ENCODE results near the gene LRRK1.

The LRRK1 gene

GRCh38 chr15:101003706-101004105 lies 84.5 kb downstream of the LRRK1 start:
- Histone ChIP-seq H3K36me3 (ENCODE audit: control insufficient read depth in 1 of 2, insufficient read depth in 2 of 2, low read length in 2 of 2) (peaks cover 6 to 8% of the 10 kb centered on the region in 2 donors), H3K4me1 (ENCODE audit: control insufficient read depth in 1 of 2, insufficient read depth in 2 of 2, low read length in 2 of 2) (peaks cover 5 to 7% of the 10 kb centered on the region in 2 donors), H3K27ac (ENCODE audit: low read length) (no peak overlapping the region), H3K4me3 (ENCODE audit: low read depth in 1 of 2, low read length in 2 of 2) (no peak overlapping the region), H3K27me3 (ENCODE audit: low read depth, low read length) (no peaks in the 10 kb centered on the region), H3K9me3 (ENCODE audit: control insufficient read depth in 1 of 2, low read length in 2 of 2) (no peaks in the 10 kb centered on the region)

- H3K27me3 ChIP-seq (ENCODE audit: low read depth, low read length): no peaks in the 10 kb centered on the region
- no peaks in the 10 kb centered on the region for H3K9me3 ChIP-seq (ENCODE audit: control insufficient read depth in 1 of 2, low read length in 2 of 2)
- peaks cover 6 to 8% of the 10 kb centered on the region in 2 donors for H3K36me3 ChIP-seq (ENCODE audit: control insufficient read depth in 1 of 2, insufficient read depth in 2 of 2, low read length in 2 of 2)
- H3K27ac ChIP-seq (ENCODE audit: low read length): no peak overlapping the region
- peaks cover 5 to 7% of the 10 kb centered on the region in 2 donors for H3K4me1 ChIP-seq (ENCODE audit: control insufficient read depth in 1 of 2, insufficient read depth in 2 of 2, low read length in 2 of 2)
- no peak overlapping the region for H3K4me3 ChIP-seq (ENCODE audit: low read depth in 1 of 2, low read length in 2 of 2)
Observed at GRCh38 chr15:101004500-101004899, 85.3 kb downstream of the LRRK1 start.

GRCh38 chr15:101004986-101005747 lies 86.0 kb downstream of the LRRK1 start:
- Histone ChIP-seq H3K27ac (ENCODE audit: low read length) (no peak overlapping the region), H3K4me1 (ENCODE audit: control insufficient read depth in 1 of 2, insufficient read depth in 2 of 2, low read length in 2 of 2) (peaks cover 5 to 7% of the 10 kb centered on the region in 2 donors), H3K27me3 (ENCODE audit: low read depth, low read length) (no peaks in the 10 kb centered on the region), H3K9me3 (ENCODE audit: control insufficient read depth in 1 of 2, low read length in 2 of 2) (no peaks in the 10 kb centered on the region), H3K4me3 (ENCODE audit: low read depth in 1 of 2, low read length in 2 of 2) (no peak overlapping the region), H3K36me3 (ENCODE audit: control insufficient read depth in 1 of 2, insufficient read depth in 2 of 2, low read length in 2 of 2) (peaks cover 8 to 10% of the 10 kb centered on the region in 2 donors)

GRCh38 chr15:101006931-101007691 lies 88.0 kb downstream of the LRRK1 start:
- H3K36me3 ChIP-seq (ENCODE audit: control insufficient read depth in 1 of 2, insufficient read depth in 2 of 2, low read length in 2 of 2): peaks cover 0 to 19% of the 10 kb centered on the region in 2 donors
- no peak overlapping the region for H3K27ac ChIP-seq (ENCODE audit: low read length)
- peak overlapping the region; percentile 23 to 27 for H3K4me3 ChIP-seq (ENCODE audit: low read depth in 1 of 2, low read length in 2 of 2)
- peaks cover 5 to 7% of the 10 kb centered on the region in 2 donors for H3K4me1 ChIP-seq (ENCODE audit: control insufficient read depth in 1 of 2, insufficient read depth in 2 of 2, low read length in 2 of 2)
- H3K9me3 ChIP-seq (ENCODE audit: control insufficient read depth in 1 of 2, low read length in 2 of 2): no peaks in the 10 kb centered on the region
- no peaks in the 10 kb centered on the region for H3K27me3 ChIP-seq (ENCODE audit: low read depth, low read length)

- Histone ChIP-seq H3K4me3 (ENCODE audit: low read depth in 1 of 2, low read length in 2 of 2) (peak overlapping the region; percentile 52 to 53), H3K27ac (ENCODE audit: low read length) (no peak overlapping the region), H3K4me1 (ENCODE audit: control insufficient read depth in 1 of 2, insufficient read depth in 2 of 2, low read length in 2 of 2) (peaks cover 5 to 7% of the 10 kb centered on the region in 2 donors), H3K9me3 (ENCODE audit: control insufficient read depth in 1 of 2, low read length in 2 of 2) (no peaks in the 10 kb centered on the region), H3K36me3 (ENCODE audit: control insufficient read depth in 1 of 2, insufficient read depth in 2 of 2, low read length in 2 of 2) (peaks cover 0 to 26% of the 10 kb centered on the region in 2 donors), H3K27me3 (ENCODE audit: low read depth, low read length) (no peaks in the 10 kb centered on the region)
Observed at GRCh38 chr15:101008158-101009139, 89.3 kb downstream of the LRRK1 start.

GRCh38 chr15:101009176-101009575 lies 90.0 kb downstream of the LRRK1 start:
- Histone ChIP-seq H3K9me3 (ENCODE audit: control insufficient read depth in 1 of 2, low read length in 2 of 2) (no peaks in the 10 kb centered on the region), H3K36me3 (ENCODE audit: control insufficient read depth in 1 of 2, insufficient read depth in 2 of 2, low read length in 2 of 2) (peaks cover 0 to 26% of the 10 kb centered on the region in 2 donors), H3K4me1 (ENCODE audit: control insufficient read depth in 1 of 2, insufficient read depth in 2 of 2, low read length in 2 of 2) (peaks cover 5 to 7% of the 10 kb centered on the region in 2 donors), H3K27ac (ENCODE audit: low read length) (no peak overlapping the region), H3K4me3 (ENCODE audit: low read depth in 1 of 2, low read length in 2 of 2) (peak overlapping the region in 1 of 2 donors; percentile 52), H3K27me3 (ENCODE audit: low read depth, low read length) (no peaks in the 10 kb centered on the region)

- no peak overlapping the region for H3K4me3 ChIP-seq (ENCODE audit: low read depth in 1 of 2, low read length in 2 of 2)
- H3K27ac ChIP-seq (ENCODE audit: low read length): no peak overlapping the region
- H3K9me3 ChIP-seq (ENCODE audit: control insufficient read depth in 1 of 2, low read length in 2 of 2): no peaks in the 10 kb centered on the region
- H3K4me1 ChIP-seq (ENCODE audit: control insufficient read depth in 1 of 2, insufficient read depth in 2 of 2, low read length in 2 of 2): peaks cover 5 to 7% of the 10 kb centered on the region in 2 donors
- H3K27me3 ChIP-seq (ENCODE audit: low read depth, low read length): no peaks in the 10 kb centered on the region
- H3K36me3 ChIP-seq (ENCODE audit: control insufficient read depth in 1 of 2, insufficient read depth in 2 of 2, low read length in 2 of 2): peaks cover 6 to 21% of the 10 kb centered on the region in 2 donors
Observed at GRCh38 chr15:101010781-101011180, 91.6 kb downstream of the LRRK1 start.

- Histone ChIP-seq H3K4me3 (ENCODE audit: low read depth in 1 of 2, low read length in 2 of 2) (no peak overlapping the region), H3K9me3 (ENCODE audit: control insufficient read depth in 1 of 2, low read length in 2 of 2) (no peaks in the 10 kb centered on the region), H3K4me1 (ENCODE audit: control insufficient read depth in 1 of 2, insufficient read depth in 2 of 2, low read length in 2 of 2) (peaks cover 0 to 1% of the 10 kb centered on the region in 2 donors), H3K27me3 (ENCODE audit: low read depth, low read length) (no peaks in the 10 kb centered on the region), H3K27ac (ENCODE audit: low read length) (no peak overlapping the region), H3K36me3 (ENCODE audit: control insufficient read depth in 1 of 2, insufficient read depth in 2 of 2, low read length in 2 of 2) (peaks cover 6 to 21% of the 10 kb centered on the region in 2 donors)
Observed at GRCh38 chr15:101012326-101013200, 93.4 kb downstream of the LRRK1 start.

GRCh38 chr15:101013201-101013550 lies 94.0 kb downstream of the LRRK1 start:
- Histone ChIP-seq H3K27ac (ENCODE audit: low read length) (no peak overlapping the region), H3K4me3 (ENCODE audit: low read depth in 1 of 2, low read length in 2 of 2) (no peak overlapping the region), H3K36me3 (ENCODE audit: control insufficient read depth in 1 of 2, insufficient read depth in 2 of 2, low read length in 2 of 2) (peaks cover 6 to 21% of the 10 kb centered on the region in 2 donors), H3K4me1 (ENCODE audit: control insufficient read depth in 1 of 2, insufficient read depth in 2 of 2, low read length in 2 of 2) (no peaks in the 10 kb centered on the region), H3K9me3 (ENCODE audit: control insufficient read depth in 1 of 2, low read length in 2 of 2) (no peaks in the 10 kb centered on the region), H3K27me3 (ENCODE audit: low read depth, low read length) (no peaks in the 10 kb centered on the region)
